ENCODE data around the gene TMEM39B.
"Not testable (repeated sequence)": the region's sequence is repeated elsewhere in the genome, so short reads cannot be mapped to it uniquely, and the experiment has no call there.

GRCh38 chr1:32143302-32143695, 70.6 kb downstream of the TMEM39B start:
- TF ChIP-seq CTCF (conservative IDR thresholded peaks at IDR 0.05 in 1 of 2, IDR thresholded peaks at IDR 0.05 in 1 of 2; ENCODE audit: low read depth in 1 of 2, low read length in 2 of 2); EZH2 (IDR thresholded peaks at IDR 0.05; ENCODE audit: low read length, missing control alignments): not testable (repeated sequence)
